Parathyroid adenoma (tissue), 2 donors: ENCODE results near the gene PTH2R.

Experiments used
- H2AFZ ChIP-seq: fragments of 300-600 bp; sonication (generic); one replicate; pipeline ENCODE4 v1.7.0; 2017; ENCODE audit warnings: antibody characterized with exemption, mild to moderate bottlenecking
- H3K27ac ChIP-seq: fragments of 300-600 bp; sonication (generic); one replicate; pipeline ENCODE4 v1.7.0; 2017
- H3K27me3 ChIP-seq: fragments of 300-600 bp; sonication (generic); one replicate; pipeline ENCODE4 v1.7.0; 2017; ENCODE audit warnings: low read length; ENCODE audit not compliant: control insufficient read depth, insufficient read depth
- H3K36me3 ChIP-seq: fragments of 300-600 bp; sonication (generic); one replicate; pipeline ENCODE4 v1.7.0; 2017; ENCODE audit warnings: low read length; ENCODE audit not compliant: control insufficient read depth, insufficient read depth
- H3K4me1 ChIP-seq: fragments of 300-600 bp; sonication (generic); one replicate; pipeline ENCODE4 v1.7.0; 2017; ENCODE audit warnings: control low read depth
- H3K4me2 ChIP-seq: fragments of 300-600 bp; sonication (generic); one replicate; pipeline ENCODE4 v1.7.0; 2017; ENCODE audit warnings: low read length
- H3K4me3 ChIP-seq: fragments of 300-600 bp; sonication (generic); one replicate; pipeline ENCODE4 v1.7.0; 2017; ENCODE audit warnings: low read depth, low read length
- H3K79me2 ChIP-seq: fragments of 300-600 bp; sonication (generic); one replicate; pipeline ENCODE4 v1.7.0; 2017; ENCODE audit warnings: control low read depth
- H3K9ac ChIP-seq: fragments of 300-600 bp; sonication (generic); one replicate; pipeline ENCODE4 v1.7.0; 2017; ENCODE audit warnings: mild to moderate bottlenecking
- H3K9me3 ChIP-seq: fragments of 300-600 bp; sonication (generic); one replicate; pipeline ENCODE4 v1.7.0; 2017; ENCODE audit warnings: low read length; ENCODE audit not compliant: control insufficient read depth
- CTCF ChIP-seq: fragments of 300-600 bp; sonication (generic); IDR thresholded peaks from one replicate; pipeline ENCODE4 v1.7.0; 2017; ENCODE audit warnings: antibody characterized with exemption, mild to moderate bottlenecking
- donor health status: primary hyperparathyroidism.

Gene PTH2R

GRCh38 chr2:208488686-208489564, 82.3 kb downstream of the PTH2R start:
- H3K9me3 ChIP-seq = no peaks in the 10 kb centered on the region
- no peaks in the 10 kb centered on the region for H3K36me3 ChIP-seq
- no peaks in the 10 kb centered on the region for H3K4me1 ChIP-seq
- no peaks in the 10 kb centered on the region for H3K79me2 ChIP-seq
- TF ChIP-seq CTCF = no peak
- no peak overlapping the region for H3K4me3 ChIP-seq
- H3K9ac ChIP-seq = no peak overlapping the region
- H2AFZ ChIP-seq = no peak overlapping the region
- H3K27me3 ChIP-seq = no peaks in the 10 kb centered on the region
- no peak overlapping the region for H3K4me2 ChIP-seq
- no peak overlapping the region for H3K27ac ChIP-seq

GRCh38 chr2:208489687-208490086, 83.1 kb downstream of the PTH2R start:
- no peaks in the 10 kb centered on the region for H3K36me3 ChIP-seq
- no peaks in the 10 kb centered on the region for H3K79me2 ChIP-seq
- H3K27me3 ChIP-seq = no peaks in the 10 kb centered on the region
- H3K9ac ChIP-seq = no peak overlapping the region
- no peak overlapping the region for H3K27ac ChIP-seq
- H3K4me3 ChIP-seq = no peak overlapping the region
- no peak for TF ChIP-seq CTCF
- no peaks in the 10 kb centered on the region for H3K9me3 ChIP-seq
- H3K4me2 ChIP-seq = no peak overlapping the region
- no peak overlapping the region for H2AFZ ChIP-seq
- H3K4me1 ChIP-seq = no peaks in the 10 kb centered on the region

GRCh38 chr2:208490492-208490891, 83.9 kb downstream of the PTH2R start:
- Histone ChIP-seq H3K79me2 (no peaks in the 10 kb centered on the region), H3K4me1 (no peaks in the 10 kb centered on the region), H2AFZ (no peak overlapping the region), H3K4me2 (no peak overlapping the region), H3K36me3 (no peaks in the 10 kb centered on the region), H3K27ac (no peak overlapping the region), H3K9ac (no peak overlapping the region), H3K4me3 (no peak overlapping the region), H3K9me3 (no peaks in the 10 kb centered on the region), H3K27me3 (no peaks in the 10 kb centered on the region)
- TF ChIP-seq CTCF = no peak

GRCh38 chr2:208491641-208492040, 85.0 kb downstream of the PTH2R start:
- Histone ChIP-seq H3K27ac (no peak overlapping the region), H3K9ac (no peak overlapping the region), H3K36me3 (no peaks in the 10 kb centered on the region), H3K4me1 (no peaks in the 10 kb centered on the region), H3K4me2 (no peak overlapping the region), H3K4me3 (no peak overlapping the region), H3K27me3 (no peaks in the 10 kb centered on the region), H3K9me3 (no peaks in the 10 kb centered on the region), H3K79me2 (no peaks in the 10 kb centered on the region), H2AFZ (no peak overlapping the region)
- TF ChIP-seq CTCF = no peak

GRCh38 chr2:208492069-208492468, 85.5 kb downstream of the PTH2R start:
- H3K27me3 ChIP-seq = no peaks in the 10 kb centered on the region
- H3K36me3 ChIP-seq = no peaks in the 10 kb centered on the region
- no peak overlapping the region for H3K9ac ChIP-seq
- TF ChIP-seq CTCF = no peak
- no peaks in the 10 kb centered on the region for H3K9me3 ChIP-seq
- H3K79me2 ChIP-seq = no peaks in the 10 kb centered on the region
- no peak overlapping the region for H3K4me3 ChIP-seq
- no peaks in the 10 kb centered on the region for H3K4me1 ChIP-seq
- H3K4me2 ChIP-seq = no peak overlapping the region
- H3K27ac ChIP-seq = no peak overlapping the region
- H2AFZ ChIP-seq = no peak overlapping the region
